Measurements from ENCODE around the gene ENAH. TPM values are rescaled to one million over a fixed set of nuclear protein-coding genes. Genes with fewer than 3 reads are reported as not detected.
"Not testable (repeated sequence)": the region's sequence is repeated elsewhere in the genome, so short reads cannot be mapped to it uniquely, and the experiment has no call there.

ENAH gene
- polyA plus RNA-seq, 1 donor (not counting 4 experiments of a cell fraction or from before 2014, with no cell fraction given), result 61.0 TPM

GRCh38 chr1:225638853-225639252 lies 14.1 kb downstream of the ENAH start:
- Histone ChIP-seq H4K20me1 (ENCODE audit: control insufficient read depth, extremely low read depth, insufficient read depth, low read length) (no peaks in the 10 kb centered on the region), H3K4me2 (ENCODE audit: control insufficient read depth, extremely low read depth, insufficient read depth, low read depth, low read length) (no peak overlapping the region), H3K79me2 (ENCODE audit: control insufficient read depth, insufficient read depth, low read length) (peaks cover 53% of the 10 kb centered on the region), H3K27me3 (ENCODE audit: control insufficient read depth, extremely low read depth, insufficient read depth, low read length) (no peaks in the 10 kb centered on the region), H3K9me1 (ENCODE audit: control insufficient read depth, extremely low read depth, insufficient read depth, low read length) (no peaks in the 10 kb centered on the region), H3K4me1 (ENCODE audit: control insufficient read depth, extremely low read depth, insufficient read depth, low read length) (no peaks in the 10 kb centered on the region), H2AFZ (ENCODE audit: control insufficient read depth, low read length) (no peak overlapping the region), H3K27ac (ENCODE audit: control insufficient read depth, insufficient read depth, low read length) (no peak overlapping the region), H3K9ac (ENCODE audit: control insufficient read depth, extremely low read depth, insufficient read depth, low read length) (no peak overlapping the region), H3K36me3 (ENCODE audit: control insufficient read depth in 2 of 2, extremely low read depth in 1 of 2, insufficient read depth in 2 of 2, low read length in 2 of 2) (peaks cover 0 to 2% of the 10 kb centered on the region in 2 experiments), H3K4me3 (ENCODE audit: control insufficient read depth in 2 of 3, extremely low read depth in 1 of 3, insufficient read depth in 2 of 3, low read depth in 1 of 3, low read length in 3 of 3) (no peak overlapping the region), H3K9me3 (ENCODE audit: control insufficient read depth, low read depth, low read length) (no peaks in the 10 kb centered on the region)
- dilution Hi-C loops (cut with MboI; ENCODE audit: extremely low pct_ligation_motif_present, low sequenced_read_pairs), result no loop called here
- FAIRE-seq (no peak), DNase-seq (ENCODE audit: low read depth, low spot score) (no peak)
- TF ChIP-seq, protein P1, sequence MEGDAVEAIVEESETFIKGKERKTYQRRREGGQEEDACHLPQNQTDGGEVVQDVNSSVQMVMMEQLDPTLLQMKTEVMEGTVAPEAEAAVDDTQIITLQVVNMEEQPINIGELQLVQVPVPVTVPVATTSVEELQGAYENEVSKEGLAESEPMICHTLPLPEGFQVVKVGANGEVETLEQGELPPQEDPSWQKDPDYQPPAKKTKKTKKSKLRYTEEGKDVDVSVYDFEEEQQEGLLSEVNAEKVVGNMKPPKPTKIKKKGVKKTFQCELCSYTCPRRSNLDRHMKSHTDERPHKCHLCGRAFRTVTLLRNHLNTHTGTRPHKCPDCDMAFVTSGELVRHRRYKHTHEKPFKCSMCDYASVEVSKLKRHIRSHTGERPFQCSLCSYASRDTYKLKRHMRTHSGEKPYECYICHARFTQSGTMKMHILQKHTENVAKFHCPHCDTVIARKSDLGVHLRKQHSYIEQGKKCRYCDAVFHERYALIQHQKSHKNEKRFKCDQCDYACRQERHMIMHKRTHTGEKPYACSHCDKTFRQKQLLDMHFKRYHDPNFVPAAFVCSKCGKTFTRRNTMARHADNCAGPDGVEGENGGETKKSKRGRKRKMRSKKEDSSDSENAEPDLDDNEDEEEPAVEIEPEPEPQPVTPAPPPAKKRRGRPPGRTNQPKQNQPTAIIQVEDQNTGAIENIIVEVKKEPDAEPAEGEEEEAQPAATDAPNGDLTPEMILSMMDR (optimal IDR thresholded peaks at IDR 0.05 in 1 of 3, IDR thresholded peaks at IDR 0.05 in 1 of 3, conservative IDR thresholded peaks at IDR 0.05 in 1 of 3; ENCODE audit: extremely low read depth in 1 of 3, insufficient read depth in 2 of 3, low read length in 3 of 3), result no peak
- TF ChIP-seq EZH2 (IDR thresholded peaks at IDR 0.05; ENCODE audit: low read length), result no peak

DNA sequence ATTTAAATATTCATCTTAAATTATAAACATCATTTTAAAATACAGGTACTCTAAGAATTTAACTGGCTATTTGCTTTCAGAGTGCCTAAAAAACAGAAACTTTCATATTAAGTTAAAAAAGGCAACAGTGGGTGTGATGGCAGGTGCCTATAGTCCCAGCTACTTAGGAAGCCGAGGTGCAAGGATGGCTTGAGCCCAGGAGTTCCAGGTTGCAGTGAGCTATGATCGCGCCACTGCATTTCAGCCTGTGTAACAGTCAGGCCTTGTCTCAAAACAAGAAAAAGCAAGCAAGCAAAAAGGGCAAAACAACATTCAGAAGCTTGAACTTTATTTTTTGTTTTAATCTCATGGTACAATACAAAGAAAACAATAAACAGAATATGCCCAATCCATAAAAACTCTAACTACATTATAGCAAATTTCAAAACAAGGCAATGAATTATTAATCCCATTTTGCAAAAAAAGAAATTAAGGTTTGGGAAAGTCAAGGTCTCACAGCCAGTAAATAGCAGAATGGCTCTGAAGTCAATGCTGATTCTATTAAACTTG lies 15.2 kb downstream of the ENAH start:
- Histone ChIP-seq H3K9me3 (ENCODE audit: control insufficient read depth, low read depth, low read length) (no peaks in the 10 kb centered on the region), H3K4me2 (ENCODE audit: control insufficient read depth, extremely low read depth, insufficient read depth, low read depth, low read length) (no peak overlapping the region), H3K9me1 (ENCODE audit: control insufficient read depth, extremely low read depth, insufficient read depth, low read length) (no peaks in the 10 kb centered on the region), H4K20me1 (ENCODE audit: control insufficient read depth, extremely low read depth, insufficient read depth, low read length) (no peaks in the 10 kb centered on the region), H3K27ac (ENCODE audit: control insufficient read depth, insufficient read depth, low read length) (no peak overlapping the region), H3K36me3 (ENCODE audit: control insufficient read depth in 2 of 2, extremely low read depth in 1 of 2, insufficient read depth in 2 of 2, low read length in 2 of 2) (peaks cover 0 to 2% of the 10 kb centered on the region in 2 experiments), H3K4me3 (ENCODE audit: control insufficient read depth in 2 of 3, extremely low read depth in 1 of 3, insufficient read depth in 2 of 3, low read depth in 1 of 3, low read length in 3 of 3) (no peak overlapping the region), H3K79me2 (ENCODE audit: control insufficient read depth, insufficient read depth, low read length) (peaks cover 45% of the 10 kb centered on the region), H2AFZ (ENCODE audit: control insufficient read depth, low read length) (no peak overlapping the region), H3K27me3 (ENCODE audit: control insufficient read depth, extremely low read depth, insufficient read depth, low read length) (no peaks in the 10 kb centered on the region), H3K9ac (ENCODE audit: control insufficient read depth, extremely low read depth, insufficient read depth, low read length) (no peak overlapping the region), H3K4me1 (ENCODE audit: control insufficient read depth, extremely low read depth, insufficient read depth, low read length) (no peaks in the 10 kb centered on the region)
- TF ChIP-seq, protein P1 (optimal IDR thresholded peaks at IDR 0.05 in 1 of 3, IDR thresholded peaks at IDR 0.05 in 1 of 3, conservative IDR thresholded peaks at IDR 0.05 in 1 of 3; ENCODE audit: extremely low read depth in 1 of 3, insufficient read depth in 2 of 3, low read length in 3 of 3), result no peak
- TF ChIP-seq EZH2 (IDR thresholded peaks at IDR 0.05; ENCODE audit: low read length), result no peak
- dilution Hi-C loops (cut with MboI; ENCODE audit: extremely low pct_ligation_motif_present, low sequenced_read_pairs), result no loop called here
- DNase-seq (ENCODE audit: low read depth, low spot score) (no peak), FAIRE-seq (no peak)

- H3K9me1 ChIP-seq (ENCODE audit: control insufficient read depth, extremely low read depth, insufficient read depth, low read length); H3K9me3 ChIP-seq (ENCODE audit: control insufficient read depth, low read depth, low read length); H3K4me3 ChIP-seq (ENCODE audit: control insufficient read depth in 2 of 3, extremely low read depth in 1 of 3, insufficient read depth in 2 of 3, low read depth in 1 of 3, low read length in 3 of 3); H2AFZ ChIP-seq (ENCODE audit: control insufficient read depth, low read length); FAIRE-seq; H3K36me3 ChIP-seq (ENCODE audit: control insufficient read depth in 2 of 2, extremely low read depth in 1 of 2, insufficient read depth in 2 of 2, low read length in 2 of 2); H4K20me1 ChIP-seq (ENCODE audit: control insufficient read depth, extremely low read depth, insufficient read depth, low read length); H3K4me1 ChIP-seq (ENCODE audit: control insufficient read depth, extremely low read depth, insufficient read depth, low read length); H3K27me3 ChIP-seq (ENCODE audit: control insufficient read depth, extremely low read depth, insufficient read depth, low read length); H3K4me2 ChIP-seq (ENCODE audit: control insufficient read depth, extremely low read depth, insufficient read depth, low read depth, low read length); dilution Hi-C loops (cut with MboI; ENCODE audit: extremely low pct_ligation_motif_present, low sequenced_read_pairs); DNase-seq (ENCODE audit: low read depth, low spot score); H3K27ac ChIP-seq (ENCODE audit: control insufficient read depth, insufficient read depth, low read length); H3K9ac ChIP-seq (ENCODE audit: control insufficient read depth, extremely low read depth, insufficient read depth, low read length): not testable (repeated sequence)
- peaks cover 41% of the 10 kb centered on the region for H3K79me2 ChIP-seq (ENCODE audit: control insufficient read depth, insufficient read depth, low read length)
Measured at GRCh38 chr1:225636992-225637391, 15.9 kb downstream of the ENAH start.
